Panc1 (cell line): ENCODE data around the gene TBCD. TPM values are rescaled to one million over a fixed set of nuclear protein-coding genes. Genes with fewer than 3 reads are reported as not detected.

ENCODE experiments used
- ATAC-seq: fragments of 200-7000 bp; cut with Tn5 transposase; 2 replicates; pipeline ENCODE4 v1.9.1; 2020; ENCODE audit warnings: mild to moderate bottlenecking, moderate library complexity
- BruUV-seq: library from RNA; stranded (reverse); fragments of 400-500 nt; replicated peaks from 2 replicates; lab custom pipeline; 2021; lab: Mats Ljungman, UMichigan
- CTCF ChIA-PET: fragments of 300-600 bp; sonication (Branson Sonifier 250); formaldehyde crosslinking; loops from one replicate; lab custom pipeline; 2022; ENCODE audit warnings: antibody characterized with exemption; lab: Charles Lee
- POLR2A ChIA-PET: fragments of 300-600 bp; sonication (Branson Sonifier 250); formaldehyde crosslinking; loops from one replicate; lab custom pipeline; 2022; ENCODE audit warnings: antibody characterized with exemption; lab: Charles Lee
- DNase-seq: peaks from one replicate; pipeline ENCODE4 v3.0.0-alpha.2; 2010; ENCODE audit warnings: low read depth, low spot score
- H3K27ac ChIP-seq: 2 replicates; pipeline ENCODE4 v1.5.1; 2011; ENCODE audit warnings: mild to moderate bottlenecking, low read length, inconsistent platforms
- H3K27me3 ChIP-seq: fragments of 200-500 bp; sonication (Bioruptor generic); 2 replicates; pipeline ENCODE4 v1.6.0; 2014; ENCODE audit warnings: low read length, inconsistent platforms; ENCODE audit not compliant: control insufficient read depth, insufficient read depth
- H3K36me3 ChIP-seq: fragments of 200-500 bp; sonication (Bioruptor generic); 2 replicates; pipeline ENCODE4 v1.5.1; 2014; ENCODE audit warnings: inconsistent platforms, mild to moderate bottlenecking, low read length, moderate library complexity; ENCODE audit not compliant: control insufficient read depth, insufficient read depth
- H3K4me1 ChIP-seq: 2 replicates; pipeline ENCODE4 v1.5.1; 2011; ENCODE audit warnings: inconsistent platforms, mild to moderate bottlenecking, low read length, moderate library complexity; ENCODE audit not compliant: control insufficient read depth, insufficient read depth
- H3K4me3 ChIP-seq, 2 experiments: 2 replicates each; pipeline ENCODE4 v1.5.1; 2011 to 2012; ENCODE audit warnings: low read depth in 2 of 2, low read length in 2 of 2, mild to moderate bottlenecking in 2 of 2, inconsistent platforms in 1 of 2, moderate library complexity in 1 of 2
- H3K9me3 ChIP-seq: fragments of 200-500 bp; sonication (Bioruptor generic); 2 replicates; pipeline ENCODE4 v1.5.1; 2014; ENCODE audit warnings: low read depth, mild to moderate bottlenecking, inconsistent platforms, low read length, moderate library complexity; ENCODE audit not compliant: control insufficient read depth, insufficient read depth
- POLR2AphosphoS5 ChIP-seq: IDR thresholded peaks from 2 replicates; pipeline ENCODE4 v1.6.1; 2012; ENCODE audit warnings: mild to moderate bottlenecking, low read depth, low read length, moderate library complexity
- SIN3A ChIP-seq: IDR thresholded peaks from 2 replicates; pipeline ENCODE4 v1.6.1; 2012; ENCODE audit warnings: low read depth, mild to moderate bottlenecking, low read length, moderate library complexity, borderline replicate concordance; ENCODE audit not compliant: insufficient read depth
- TCF7L2 ChIP-seq: IDR thresholded peaks from 2 replicates; pipeline ENCODE4 v1.6.1; 2011; ENCODE audit warnings: mild to moderate bottlenecking, low read depth, low read length, inconsistent platforms
- in situ Hi-C: cut with HindIII; loops from 2 replicates; pipeline ENCODE4 v1.10.0; 2016; ENCODE audit warnings: low sequenced_read_pairs, low pct_unique_long_range_greater_than_20kb
- intact Hi-C: fragments of 100-400 bp; cut with micrococcal nuclease; formaldehyde crosslinking; loops from one replicate; pipeline ENCODE4 v1.10.0; 2022; ENCODE audit not compliant: unreplicated experiment
- total RNA-seq: library from RNA; stranded (reverse); gene quantifications from one replicate; pipeline ENCODE4 v1.2.1, GENCODE V29; 2021; ENCODE audit not compliant: unreplicated experiment
- TF ChIP-seq, protein P1 (sequence below), 2 experiments: IDR thresholded peaks; 2 replicates each; pipeline ENCODE4 v1.6.1; 2011 to 2012; ENCODE audit warnings: low read depth in 2 of 2, control low read depth in 1 of 2, low read length in 1 of 2, mild to moderate bottlenecking in 1 of 2, moderate library complexity in 1 of 2; ENCODE audit not compliant: insufficient read depth in 1 of 2
- TF ChIP-seq, protein P2 (sequence below): fragments of 450-650 bp; IDR thresholded peaks from 2 replicates; pipeline ENCODE4 v1.5.1; 2017; ENCODE audit warnings: mild to moderate bottlenecking

TBCD gene
- total RNA-seq, 1 experiment from 2014 or later, result 186 TPM

DNA sequence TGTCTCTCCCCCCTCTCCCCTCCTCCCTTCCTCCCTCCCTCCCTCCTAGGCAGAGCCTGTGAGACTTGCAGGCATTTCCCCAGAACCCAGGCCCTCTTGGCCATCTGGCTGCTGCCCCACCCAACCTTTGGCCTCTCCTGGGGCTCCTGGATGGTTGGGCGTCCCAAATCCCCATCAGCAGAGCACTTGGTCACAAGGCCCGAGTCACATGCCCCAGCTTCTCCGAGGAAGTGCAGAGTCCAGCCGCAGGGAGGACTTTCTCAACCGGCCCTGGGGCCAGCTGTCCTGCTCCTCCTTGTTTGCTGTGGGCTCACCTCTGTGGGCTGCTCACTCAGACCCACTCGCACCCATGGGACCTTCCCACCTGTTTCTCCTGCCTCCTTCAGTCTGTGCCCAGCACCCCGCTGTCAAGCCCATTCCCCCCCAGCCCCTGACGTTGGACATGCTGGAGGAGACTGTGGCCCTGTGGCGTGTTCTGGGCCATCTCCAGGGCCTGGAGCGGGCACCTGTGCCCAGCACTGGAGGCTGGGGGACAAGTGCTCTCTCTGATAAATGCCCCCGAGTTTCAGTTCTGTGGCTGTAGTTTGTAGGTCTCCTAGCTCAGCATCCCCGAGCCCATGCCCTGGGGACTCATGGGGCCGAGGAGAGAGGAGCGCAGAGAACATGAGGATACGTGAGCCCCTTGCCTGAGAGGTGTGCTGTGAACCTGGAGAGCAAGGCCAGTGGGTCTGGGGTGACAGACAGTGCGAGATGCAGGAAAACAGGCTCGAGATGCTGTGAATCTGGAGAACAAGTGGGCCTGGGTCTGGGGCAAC, 130.2 kb downstream of the TBCD start:
- no peak for ATAC-seq
- no TSS peak for BruUV-seq
- H3K27ac ChIP-seq, result no peak overlapping the region
- no peak for DNase-seq
- TF ChIP-seq, protein P1, sequence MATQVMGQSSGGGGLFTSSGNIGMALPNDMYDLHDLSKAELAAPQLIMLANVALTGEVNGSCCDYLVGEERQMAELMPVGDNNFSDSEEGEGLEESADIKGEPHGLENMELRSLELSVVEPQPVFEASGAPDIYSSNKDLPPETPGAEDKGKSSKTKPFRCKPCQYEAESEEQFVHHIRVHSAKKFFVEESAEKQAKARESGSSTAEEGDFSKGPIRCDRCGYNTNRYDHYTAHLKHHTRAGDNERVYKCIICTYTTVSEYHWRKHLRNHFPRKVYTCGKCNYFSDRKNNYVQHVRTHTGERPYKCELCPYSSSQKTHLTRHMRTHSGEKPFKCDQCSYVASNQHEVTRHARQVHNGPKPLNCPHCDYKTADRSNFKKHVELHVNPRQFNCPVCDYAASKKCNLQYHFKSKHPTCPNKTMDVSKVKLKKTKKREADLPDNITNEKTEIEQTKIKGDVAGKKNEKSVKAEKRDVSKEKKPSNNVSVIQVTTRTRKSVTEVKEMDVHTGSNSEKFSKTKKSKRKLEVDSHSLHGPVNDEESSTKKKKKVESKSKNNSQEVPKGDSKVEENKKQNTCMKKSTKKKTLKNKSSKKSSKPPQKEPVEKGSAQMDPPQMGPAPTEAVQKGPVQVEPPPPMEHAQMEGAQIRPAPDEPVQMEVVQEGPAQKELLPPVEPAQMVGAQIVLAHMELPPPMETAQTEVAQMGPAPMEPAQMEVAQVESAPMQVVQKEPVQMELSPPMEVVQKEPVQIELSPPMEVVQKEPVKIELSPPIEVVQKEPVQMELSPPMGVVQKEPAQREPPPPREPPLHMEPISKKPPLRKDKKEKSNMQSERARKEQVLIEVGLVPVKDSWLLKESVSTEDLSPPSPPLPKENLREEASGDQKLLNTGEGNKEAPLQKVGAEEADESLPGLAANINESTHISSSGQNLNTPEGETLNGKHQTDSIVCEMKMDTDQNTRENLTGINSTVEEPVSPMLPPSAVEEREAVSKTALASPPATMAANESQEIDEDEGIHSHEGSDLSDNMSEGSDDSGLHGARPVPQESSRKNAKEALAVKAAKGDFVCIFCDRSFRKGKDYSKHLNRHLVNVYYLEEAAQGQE (IDR thresholded peaks at IDR 0.05; ENCODE audit: insufficient read depth in 1 of 2, low read depth in 2 of 2, low read length in 1 of 2), result no peak
- TF ChIP-seq TCF7L2 (no peak), POLR2AphosphoS5 (no peak), SIN3A (no peak)
- TF ChIP-seq, protein P2, sequence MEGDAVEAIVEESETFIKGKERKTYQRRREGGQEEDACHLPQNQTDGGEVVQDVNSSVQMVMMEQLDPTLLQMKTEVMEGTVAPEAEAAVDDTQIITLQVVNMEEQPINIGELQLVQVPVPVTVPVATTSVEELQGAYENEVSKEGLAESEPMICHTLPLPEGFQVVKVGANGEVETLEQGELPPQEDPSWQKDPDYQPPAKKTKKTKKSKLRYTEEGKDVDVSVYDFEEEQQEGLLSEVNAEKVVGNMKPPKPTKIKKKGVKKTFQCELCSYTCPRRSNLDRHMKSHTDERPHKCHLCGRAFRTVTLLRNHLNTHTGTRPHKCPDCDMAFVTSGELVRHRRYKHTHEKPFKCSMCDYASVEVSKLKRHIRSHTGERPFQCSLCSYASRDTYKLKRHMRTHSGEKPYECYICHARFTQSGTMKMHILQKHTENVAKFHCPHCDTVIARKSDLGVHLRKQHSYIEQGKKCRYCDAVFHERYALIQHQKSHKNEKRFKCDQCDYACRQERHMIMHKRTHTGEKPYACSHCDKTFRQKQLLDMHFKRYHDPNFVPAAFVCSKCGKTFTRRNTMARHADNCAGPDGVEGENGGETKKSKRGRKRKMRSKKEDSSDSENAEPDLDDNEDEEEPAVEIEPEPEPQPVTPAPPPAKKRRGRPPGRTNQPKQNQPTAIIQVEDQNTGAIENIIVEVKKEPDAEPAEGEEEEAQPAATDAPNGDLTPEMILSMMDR, result no peak
- ChIA-PET CTCF (no interaction called here), POLR2A (no interaction called here)
- H3K27me3 ChIP-seq, result no peaks in the 10 kb centered on the region
- intact Hi-C loops, result no loop called here
- H3K4me3 ChIP-seq, result no peak overlapping the region
- in situ Hi-C loops, result no loop called here
- H3K36me3 ChIP-seq, result no peaks in the 10 kb centered on the region; the same call in 1 of the 2 replicates
- H3K9me3 ChIP-seq, result no peaks in the 10 kb centered on the region
- peaks cover 18% of the 10 kb centered on the region for H3K4me1 ChIP-seq

DNA sequence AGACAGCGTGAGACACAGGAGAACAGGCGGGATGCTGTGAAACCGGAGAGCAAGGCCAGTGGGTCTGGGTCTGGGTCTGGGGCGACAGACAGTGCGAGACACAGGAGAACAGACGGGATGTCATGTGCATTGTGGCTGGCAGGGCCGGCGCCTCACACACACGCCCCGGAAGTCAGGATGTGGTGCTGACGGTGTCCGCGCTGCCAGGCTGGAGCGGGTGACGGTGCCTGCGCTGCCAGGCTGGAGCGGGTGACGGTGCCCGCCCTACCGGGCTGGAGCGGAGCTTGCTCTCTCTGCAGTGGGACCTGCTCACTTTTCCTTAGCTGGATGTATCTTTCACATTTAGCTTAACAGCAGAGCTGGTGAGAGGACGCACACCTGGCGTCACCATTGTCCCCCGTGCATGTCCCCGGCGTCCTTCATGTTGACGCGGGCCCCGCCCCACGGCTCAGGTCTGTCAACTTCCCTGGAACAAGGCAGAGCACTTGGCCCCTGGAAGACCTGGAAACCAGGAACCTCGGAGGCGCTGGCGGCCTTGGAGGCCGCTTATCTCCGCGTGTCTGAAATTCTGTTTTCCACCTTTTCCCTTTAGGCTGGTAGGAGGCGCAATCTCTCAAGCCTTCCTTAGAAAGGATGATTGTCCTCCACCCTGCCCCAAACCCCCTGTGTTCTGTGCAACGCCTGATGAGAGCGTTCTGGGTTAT, 131.0 kb downstream of the TBCD start:
- in situ Hi-C loops (no loop called here), intact Hi-C loops (no loop called here)
- ChIA-PET CTCF (no interaction called here), POLR2A (no interaction called here)
- peaks cover 18% of the 10 kb centered on the region for H3K4me1 ChIP-seq
- no peaks in the 10 kb centered on the region for H3K27me3 ChIP-seq
- no peaks in the 10 kb centered on the region for H3K9me3 ChIP-seq
- DNase-seq (no peak), ATAC-seq (no peak)
- BruUV-seq, result no TSS peak
- no peak overlapping the region for H3K4me3 ChIP-seq
- no peak for TF ChIP-seq TCF7L2
- no peak for TF ChIP-seq POLR2AphosphoS5
- no peak for TF ChIP-seq SIN3A
- TF ChIP-seq, protein P1 (IDR thresholded peaks at IDR 0.05; ENCODE audit: insufficient read depth in 1 of 2, low read depth in 2 of 2, low read length in 1 of 2), result no peak
- TF ChIP-seq, protein P2, result no peak
- H3K36me3 ChIP-seq, result no peaks in the 10 kb centered on the region; the same call in 1 of the 2 replicates
- H3K27ac ChIP-seq, result no peak overlapping the region
